ENCODE measurements around the gene KLC1.
A peak's percentile ranks its signal among the peaks of the same experiment; 100 is the strongest.

KLC1 gene

GRCh38 chr14:103613517-103613916 is 15.5 kb upstream of the KLC1 start:
- no peak for DNase-seq (ENCODE audit: low read depth)
- no peak overlapping the region for H3K4me3 ChIP-seq (ENCODE audit: low read length)
- peak; percentile 34 for TF ChIP-seq CTCF (conservative IDR thresholded peaks at IDR 0.05; ENCODE audit: low read depth, low read length)

DNA sequence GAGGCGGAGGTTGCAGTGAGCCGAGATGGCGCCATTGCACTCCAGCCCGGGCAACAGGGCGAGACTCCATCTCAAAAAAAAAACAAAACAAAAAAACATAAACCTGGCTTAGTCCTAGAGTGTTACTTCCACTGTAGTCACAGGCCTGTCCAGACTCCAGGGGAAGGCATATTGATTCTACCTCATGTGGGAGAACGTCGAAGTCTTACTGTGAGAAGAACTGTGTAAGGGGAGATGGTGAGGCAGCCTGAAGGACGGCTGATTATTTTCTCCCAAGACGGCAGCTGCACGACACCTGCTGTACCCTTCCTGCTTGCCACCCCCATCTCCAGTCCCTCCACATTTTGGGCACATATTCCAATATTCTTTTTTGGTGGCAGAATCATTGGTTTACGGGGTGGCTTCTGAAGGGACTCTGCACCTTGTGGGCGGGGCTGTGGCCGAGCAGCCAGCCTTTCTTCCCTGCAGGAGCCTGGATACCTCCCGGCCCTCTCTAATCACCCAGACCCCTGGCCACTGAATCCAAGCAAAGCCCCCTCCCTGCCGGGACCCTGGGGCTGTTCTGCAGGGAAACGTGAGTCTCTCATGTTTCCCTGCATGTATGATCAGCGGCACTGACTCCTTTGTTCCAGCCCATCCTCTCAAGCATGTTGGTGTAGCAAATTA is 12.2 kb upstream of the KLC1 start:
- no peak for TF ChIP-seq CTCF (conservative IDR thresholded peaks at IDR 0.05; ENCODE audit: low read depth, low read length)
- no peak for DNase-seq (ENCODE audit: low read depth)
- no peak overlapping the region for H3K4me3 ChIP-seq (ENCODE audit: low read length)

GRCh38 chr14:103619057-103619456 is 10.0 kb upstream of the KLC1 start:
- no peak for TF ChIP-seq CTCF (conservative IDR thresholded peaks at IDR 0.05; ENCODE audit: low read depth, low read length)
- H3K4me3 ChIP-seq (ENCODE audit: low read length): no peak overlapping the region
- no peak for DNase-seq (ENCODE audit: low read depth)

DNA sequence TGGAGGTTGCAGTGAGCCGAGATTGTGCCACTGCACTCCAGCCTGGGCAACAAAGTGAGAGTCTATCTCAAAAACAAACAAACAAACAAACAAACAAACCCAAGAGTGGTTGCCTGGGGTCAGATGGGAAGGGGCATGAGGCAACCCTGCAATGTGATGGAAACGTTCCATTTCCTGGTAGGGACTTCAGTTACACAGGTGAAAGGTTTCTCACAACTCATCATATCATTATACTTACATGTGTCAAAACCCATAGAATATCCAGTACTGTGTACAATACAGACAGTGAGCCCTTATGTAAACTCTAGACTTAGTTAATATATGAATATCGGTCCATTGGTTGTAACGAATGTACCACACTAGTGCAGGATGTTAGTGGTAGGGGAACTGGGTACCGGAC is 7.2 kb upstream of the KLC1 start:
- no peak for TF ChIP-seq CTCF (conservative IDR thresholded peaks at IDR 0.05; ENCODE audit: low read depth, low read length)
- DNase-seq (ENCODE audit: low read depth): no peak
- no peak overlapping the region for H3K4me3 ChIP-seq (ENCODE audit: low read length)

- no peak for DNase-seq (ENCODE audit: low read depth)
- no peak overlapping the region for H3K4me3 ChIP-seq (ENCODE audit: low read length)
- TF ChIP-seq CTCF (conservative IDR thresholded peaks at IDR 0.05; ENCODE audit: low read depth, low read length): no peak
Measured at GRCh38 chr14:103623308-103623707, 5.7 kb upstream of the KLC1 start.

DNA sequence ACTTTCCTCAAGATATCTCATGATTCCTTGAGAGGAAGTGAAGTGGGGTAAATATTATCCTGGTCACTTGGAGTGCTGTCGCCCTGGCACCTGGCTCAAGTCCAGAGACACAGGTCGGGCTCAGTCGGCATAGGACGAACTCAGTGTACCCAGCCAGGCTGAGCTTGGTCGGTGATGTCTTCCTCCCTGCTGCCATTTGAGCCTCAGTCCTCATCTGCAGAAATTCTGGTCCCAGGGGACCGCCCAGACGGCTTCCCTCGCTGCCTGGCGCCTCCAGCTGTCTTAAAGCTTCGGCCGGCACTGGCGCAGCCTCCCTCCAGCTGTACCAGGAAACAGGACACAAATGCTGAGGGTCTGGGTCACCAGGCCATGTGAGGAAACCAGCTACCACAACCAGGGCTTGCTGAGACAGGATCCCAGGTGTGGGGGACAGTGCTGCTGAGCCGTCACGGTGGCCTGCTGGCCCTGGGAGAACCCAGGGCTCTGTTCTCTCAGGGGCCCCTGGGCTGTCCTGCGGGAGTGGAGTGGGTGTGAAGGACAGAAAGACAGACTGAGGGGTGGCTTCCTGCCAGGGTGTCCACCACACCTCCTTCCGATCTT is 5.0 kb upstream of the KLC1 start:
- H3K4me3 ChIP-seq (ENCODE audit: low read length): no peak overlapping the region
- TF ChIP-seq CTCF (conservative IDR thresholded peaks at IDR 0.05; ENCODE audit: low read depth, low read length): no peak
- no peak for DNase-seq (ENCODE audit: low read depth)

DNA sequence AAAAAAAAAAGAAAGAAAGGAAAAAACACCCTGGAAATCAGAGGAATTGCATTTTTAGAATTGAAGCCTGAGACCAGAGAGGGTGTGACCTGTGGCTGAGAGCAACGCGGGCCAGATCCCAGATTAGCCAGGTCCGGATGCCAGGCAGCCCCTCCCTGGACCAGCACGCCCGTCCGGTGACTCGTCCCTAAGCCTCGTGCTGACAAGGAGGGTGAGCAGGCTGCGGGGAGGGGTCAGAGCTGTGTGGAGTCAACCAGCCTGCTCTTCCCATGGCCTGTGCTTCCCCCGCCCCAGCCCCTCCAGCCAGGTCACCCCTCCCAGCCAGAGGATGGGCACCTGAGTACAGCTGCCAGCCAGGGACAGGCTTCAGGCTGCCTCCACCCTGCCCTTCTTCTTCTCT is 4.2 kb upstream of the KLC1 start:
- H3K4me3 ChIP-seq (ENCODE audit: low read length): no peak overlapping the region
- no peak for TF ChIP-seq CTCF (conservative IDR thresholded peaks at IDR 0.05; ENCODE audit: low read depth, low read length)
- peak; percentile 62 for DNase-seq (ENCODE audit: low read depth)
